ENCODE measurements around the gene DACT1. TPM values are rescaled to one million over a fixed set of nuclear protein-coding genes. Genes with fewer than 3 reads are reported as not detected.

Gene DACT1
- total RNA-seq, 1 experiment from 2014 or later, result 4.4 TPM

GRCh38 chr14:58638231-58639197, 752 bp downstream of the DACT1 start:
- H2BK12ac ChIP-seq (ENCODE audit: insufficient read length, low read depth, low read length), result no peak overlapping the region
- Mint-ChIP-seq H3K27me3 (ENCODE audit: low read depth) (peaks cover 57% of the 10 kb centered on the region), H3K4me3 (peak overlapping the region; percentile 72 to 88), H3K36me3 (ENCODE audit: insufficient read depth in 1 of 3, low read depth in 3 of 3) (no peaks in the 10 kb centered on the region; a peak in 3 of 7 replicates), H3K4me1 (peaks cover 45 to 55% of the 10 kb centered on the region in 2 experiments), H3K27ac (no peak overlapping the region), H3K9me3 (no peaks in the 10 kb centered on the region; a peak in 1 of 5 replicates)
- peak overlapping the region; percentile 75 for H3K9ac ChIP-seq (ENCODE audit: extremely low read depth, insufficient read length, low read length)
- peaks cover 14% of the 10 kb centered on the region for H3K4me1 ChIP-seq (ENCODE audit: insufficient read depth, low read length)
- no peak overlapping the region for H4K5ac ChIP-seq (ENCODE audit: insufficient read length, low read depth, low read length)
- H4K8ac ChIP-seq (replicated peaks; ENCODE audit: insufficient read length, low read depth, low read length), result no peak overlapping the region
- WGBS (ENCODE audit: extremely low coverage, insufficient read length, low lambda C conversion rate), result no CpG with 5 or more reads among the region's 75 CpGs
- H2BK120ac ChIP-seq (ENCODE audit: low read depth, low read length, poor library complexity, severe bottlenecking), result no peak overlapping the region
- no peak overlapping the region for H3K4ac ChIP-seq (ENCODE audit: low read depth, low read length)
- peaks cover 2% of the 10 kb centered on the region; the same call in 1 of the 2 replicates for H3K27me3 ChIP-seq (ENCODE audit: insufficient read depth, low read length)
- H2BK15ac ChIP-seq (ENCODE audit: low read depth, low read length), result no peak overlapping the region
- no peaks in the 10 kb centered on the region for H3K79me1 ChIP-seq (ENCODE audit: insufficient read depth, low read depth, low read length, poor library complexity, severe bottlenecking)
- peak; percentile 47 for DNase-seq
- H3K18ac ChIP-seq (ENCODE audit: insufficient read length, low read depth, low read length), result no peak overlapping the region
- no peaks in the 10 kb centered on the region for H4K20me1 ChIP-seq (ENCODE audit: control insufficient read depth, insufficient read depth, insufficient read length)
- no peak overlapping the region for H3K27ac ChIP-seq (ENCODE audit: insufficient read length, low read depth, low read length)
- no peak overlapping the region for H3K23ac ChIP-seq (ENCODE audit: insufficient read length, low read depth, low read length)
- no peak overlapping the region for H2AFZ ChIP-seq (ENCODE audit: low read length)
- H3K56ac ChIP-seq (ENCODE audit: insufficient read length, low read depth, low read length), result no peak overlapping the region
- H2AK5ac ChIP-seq (ENCODE audit: insufficient read length, low read length), result no peak overlapping the region
- H3K14ac ChIP-seq (ENCODE audit: insufficient read depth, low read length), result peak overlapping the region; percentile 81
- peaks cover 19% of the 10 kb centered on the region for H3K23me2 ChIP-seq (ENCODE audit: insufficient read length, low read depth, low read length, poor library complexity, severe bottlenecking)
- no peak overlapping the region for H3T11ph ChIP-seq (ENCODE audit: low read length)
- no peak overlapping the region for H2BK20ac ChIP-seq (ENCODE audit: low read depth, low read length, poor library complexity, severe bottlenecking)
- H3K4me2 ChIP-seq (ENCODE audit: insufficient read depth, insufficient read length, low read length), result peak overlapping the region; percentile 94
- H4K91ac ChIP-seq (ENCODE audit: insufficient read length, low read depth, low read length), result no peak overlapping the region
- no peak for TF ChIP-seq CTCF (conservative IDR thresholded peaks at IDR 0.05)
- peaks cover 13% of the 10 kb centered on the region; the same call in 1 of the 2 replicates for H3K79me2 ChIP-seq (ENCODE audit: insufficient read depth, low read length)
- H3K9me3 ChIP-seq (ENCODE audit: control insufficient read depth, low read depth, low read length), result no peaks in the 10 kb centered on the region
- no peak overlapping the region for H2BK5ac ChIP-seq (ENCODE audit: insufficient read length, low read length)
